GM12878 (cell line): ENCODE results near the gene RCE1. TPM values are rescaled to one million over a fixed set of nuclear protein-coding genes. Genes with fewer than 3 reads are reported as not detected.

ENCODE experiments used
- ATAC-seq: fragments of 200-7000 bp; cut with Tn5 transposase; 3 replicates; pipeline ENCODE4 v1.9.1; 2020; ENCODE audit warnings: mild to moderate bottlenecking, moderate library complexity
- BruUV-seq: library from RNA; stranded (reverse); fragments of 400-500 nt; replicated peaks from 2 replicates; lab custom pipeline; 2021; lab: Mats Ljungman, UMichigan
- CTCF ChIA-PET: fragments of 300-600 bp; sonication (Branson Sonifier 250); formaldehyde crosslinking; extraction: SDS; loops from one replicate; lab custom pipeline; 2021; ENCODE audit warnings: inconsistent platforms; lab: Yijun Ruan, JAX
- POLR2A ChIA-PET: fragments of 350-600 bp; formaldehyde crosslinking; extraction: SDS; loops from one replicate; lab custom pipeline; 2021; ENCODE audit warnings: inconsistent platforms; lab: Charles Lee
- RAD21 ChIA-PET: fragments of 300-600 bp; sonication (Branson Sonifier 250); formaldehyde crosslinking; loops from one replicate; lab custom pipeline; 2023; ENCODE audit warnings: antibody characterized with exemption; ENCODE audit not compliant: unreplicated experiment; lab: Charles Lee
- SMC1A ChIA-PET: fragments of 300-600 bp; sonication (Branson Sonifier 250); formaldehyde crosslinking; loops from one replicate; lab custom pipeline; 2023; ENCODE audit not compliant: unreplicated experiment, uncharacterized antibody; lab: Charles Lee
- DNase-seq: peaks from one replicate; pipeline ENCODE4 v3.0.0-alpha.2; 2011; ENCODE audit warnings: low read depth, low spot score
- FAIRE-seq: peaks from 3 replicates; lab custom pipeline; 2011; peaks lifted over from hg19 to GRCh38; lab: Jason Lieb, UNC
- H2AFZ ChIP-seq: 2 replicates; pipeline ENCODE4 v1.6.0; 2011; ENCODE audit warnings: low read depth, low read length, control low read depth; ENCODE audit not compliant: control insufficient read depth
- H3K27ac ChIP-seq: 2 replicates; pipeline ENCODE4 v1.5.1; 2011; ENCODE audit warnings: control low read depth; ENCODE audit not compliant: control insufficient read depth, insufficient read depth
- H3K27me3 ChIP-seq, 2 experiments: replicated peaks in 1 of 2; 2 replicates each; pipeline versions ENCODE4 v1.6.0 to v1.6.1; 2011; ENCODE audit warnings: low read length in 1 of 2; ENCODE audit not compliant: control insufficient read depth in 2 of 2, insufficient read depth in 2 of 2
- H3K36me3 ChIP-seq, 2 experiments: 2 replicates each; pipeline ENCODE4 v1.5.1; 2011; ENCODE audit warnings: low read length in 1 of 2; ENCODE audit not compliant: control insufficient read depth in 2 of 2, insufficient read depth in 2 of 2
- H3K4me1 ChIP-seq: 2 replicates; pipeline ENCODE4 v1.6.1; 2011; ENCODE audit warnings: mild to moderate bottlenecking, low read length, moderate library complexity, mixed read lengths; ENCODE audit not compliant: control insufficient read depth, insufficient read depth
- H3K4me2 ChIP-seq: 2 replicates; pipeline ENCODE4 v1.6.0; 2011; ENCODE audit warnings: control low read depth; ENCODE audit not compliant: control insufficient read depth, insufficient read depth
- H3K4me3 ChIP-seq: fragments of 200-600 bp; sonication (generic); 2 replicates; pipeline ENCODE4 v1.5.1; 2016
- H3K79me2 ChIP-seq: 2 replicates; pipeline ENCODE4 v1.6.0; 2011; ENCODE audit warnings: low read length; ENCODE audit not compliant: control insufficient read depth, insufficient read depth
- H3K9ac ChIP-seq: 2 replicates; pipeline ENCODE4 v1.8.0; 2011; ENCODE audit warnings: low read length, control low read depth, mixed read lengths; ENCODE audit not compliant: control insufficient read depth, insufficient read depth
- H3K9me3 ChIP-seq: replicated peaks from 3 replicates; pipeline ENCODE4 v1.5.1; 2011; ENCODE audit warnings: mild to moderate bottlenecking, low read length; ENCODE audit not compliant: control insufficient read depth, insufficient read depth
- H4K20me1 ChIP-seq: 2 replicates; pipeline ENCODE4 v1.6.0; 2011; ENCODE audit not compliant: control insufficient read depth, insufficient read depth
- FOXK2 ChIP-seq: fragments of 450-650 bp; IDR thresholded peaks from 2 replicates; pipeline ENCODE4 v1.6.1; 2017; ENCODE audit warnings: mild to moderate bottlenecking, moderate library complexity
- RFX5 ChIP-seq: IDR thresholded peaks from 2 replicates; pipeline ENCODE4 v1.6.1; 2011; ENCODE audit warnings: low read depth, low read length, improper control_type of control experiment
- SREBF2 ChIP-seq: IDR thresholded peaks from 2 replicates; pipeline ENCODE4 v1.6.1; 2012; ENCODE audit warnings: mild to moderate bottlenecking, low read length
- SUPT20H ChIP-seq: IDR thresholded peaks from 2 replicates; pipeline ENCODE4 v1.6.1; 2011; ENCODE audit warnings: low read depth, mild to moderate bottlenecking, low read length, moderate library complexity, borderline replicate concordance; ENCODE audit not compliant: control insufficient read depth
- TCF7 ChIP-seq: IDR thresholded peaks from 2 replicates; pipeline ENCODE4 v1.6.1; 2014; ENCODE audit warnings: antibody characterized with exemption, borderline replicate concordance
- WGBS: methylation state at CpG from one replicate; pipeline ENCODE4 v1.1.6; 2016; ENCODE audit warnings: low lambda C conversion rate; ENCODE audit not compliant: insufficient replicate concordance, insufficient coverage; ENCODE audit errors: missing lambda C conversion rate; 5-methylcytosine and 5-hydroxymethylcytosine counted together
- in situ Hi-C: fragments of 300-500 bp; cut with MboI; formaldehyde crosslinking; loops from 9 replicates; pipeline ENCODE4 v1.14.3; 2018; ENCODE audit warnings: mixed read lengths
- intact Hi-C: fragments of 100-400 bp; cut with micrococcal nuclease; formaldehyde crosslinking; loops from one replicate; pipeline ENCODE4 v1.14.2; 2022; ENCODE audit not compliant: unreplicated experiment
- polyA plus RNA-seq, 11 experiments: library from polyadenylated mRNA; depleted of rRNA in 4 of 11; unstranded in 6 of 11; stranded (reverse) in 5 of 11; fragments of >200 nt; fragmentation: Nextera tagmentation in 4 of 11; fragmentation: Illumina TruSeq in 1 of 11; extraction: Ambion mirVana in 4 of 11; extraction: Trizol in 1 of 11; gene quantifications; 1 replicate in 1 of 11; 2 replicates in 10 of 11; pipeline versions ENCODE4 v1.2.1 to v1.2.3, GENCODE V29; 2011 to 2016; ENCODE audit warnings: inconsistent platforms in 2 of 11, missing spikeins in 2 of 11, low read depth in 1 of 11
- total RNA-seq, 4 experiments: library from RNA; depleted of rRNA in 3 of 4; stranded (reverse); fragments of >200 nt in 3 of 4; fragmentation: Illumina TruSeq in 1 of 4; extraction: Trizol in 1 of 4; gene quantifications; 2 replicates each; pipeline versions ENCODE4 v1.2.1 to v1.2.3, GENCODE V29; 2013 to 2021
- TF ChIP-seq, protein P1 (sequence below): fragments of 450-650 bp; conservative IDR thresholded peaks from 2 replicates; pipeline ENCODE4 v1.6.1; 2017; ENCODE audit warnings: mild to moderate bottlenecking, moderate library complexity
- TF ChIP-seq, protein P2 (sequence below): fragments of 450-650 bp; IDR thresholded peaks from 2 replicates; pipeline ENCODE4 v1.6.1; 2017; ENCODE audit warnings: borderline replicate concordance
- TF ChIP-seq, protein P3 (sequence below): fragments of 450-650 bp; IDR thresholded peaks from 2 replicates; pipeline ENCODE4 v1.6.1; 2017; ENCODE audit warnings: mild to moderate bottlenecking

Gene RCE1
- total and polyA plus RNA-seq, 10 of the 15 experiments (the other 5 are each of a cell fraction or from before 2014, with no cell fraction given) = 0.79 to 32.9 (median 16.4) TPM

DNA sequence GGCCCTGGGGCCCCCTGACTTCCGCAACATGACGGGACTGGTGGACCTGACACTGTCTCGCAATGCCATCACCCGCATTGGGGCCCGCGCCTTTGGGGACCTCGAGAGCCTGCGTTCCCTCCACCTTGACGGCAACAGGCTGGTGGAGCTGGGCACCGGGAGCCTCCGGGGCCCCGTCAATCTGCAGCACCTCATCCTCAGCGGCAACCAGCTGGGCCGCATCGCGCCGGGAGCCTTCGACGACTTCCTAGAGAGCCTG, 14.6 kb downstream of the RCE1 start (continued):
- TF ChIP-seq, protein P1, sequence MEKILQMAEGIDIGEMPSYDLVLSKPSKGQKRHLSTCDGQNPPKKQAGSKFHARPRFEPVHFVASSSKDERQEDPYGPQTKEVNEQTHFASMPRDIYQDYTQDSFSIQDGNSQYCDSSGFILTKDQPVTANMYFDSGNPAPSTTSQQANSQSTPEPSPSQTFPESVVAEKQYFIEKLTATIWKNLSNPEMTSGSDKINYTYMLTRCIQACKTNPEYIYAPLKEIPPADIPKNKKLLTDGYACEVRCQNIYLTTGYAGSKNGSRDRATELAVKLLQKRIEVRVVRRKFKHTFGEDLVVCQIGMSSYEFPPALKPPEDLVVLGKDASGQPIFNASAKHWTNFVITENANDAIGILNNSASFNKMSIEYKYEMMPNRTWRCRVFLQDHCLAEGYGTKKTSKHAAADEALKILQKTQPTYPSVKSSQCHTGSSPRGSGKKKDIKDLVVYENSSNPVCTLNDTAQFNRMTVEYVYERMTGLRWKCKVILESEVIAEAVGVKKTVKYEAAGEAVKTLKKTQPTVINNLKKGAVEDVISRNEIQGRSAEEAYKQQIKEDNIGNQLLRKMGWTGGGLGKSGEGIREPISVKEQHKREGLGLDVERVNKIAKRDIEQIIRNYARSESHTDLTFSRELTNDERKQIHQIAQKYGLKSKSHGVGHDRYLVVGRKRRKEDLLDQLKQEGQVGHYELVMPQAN = no peak
- TF ChIP-seq FOXK2 = no peak
- no peak for TF ChIP-seq SUPT20H
- TF ChIP-seq, protein P2, sequence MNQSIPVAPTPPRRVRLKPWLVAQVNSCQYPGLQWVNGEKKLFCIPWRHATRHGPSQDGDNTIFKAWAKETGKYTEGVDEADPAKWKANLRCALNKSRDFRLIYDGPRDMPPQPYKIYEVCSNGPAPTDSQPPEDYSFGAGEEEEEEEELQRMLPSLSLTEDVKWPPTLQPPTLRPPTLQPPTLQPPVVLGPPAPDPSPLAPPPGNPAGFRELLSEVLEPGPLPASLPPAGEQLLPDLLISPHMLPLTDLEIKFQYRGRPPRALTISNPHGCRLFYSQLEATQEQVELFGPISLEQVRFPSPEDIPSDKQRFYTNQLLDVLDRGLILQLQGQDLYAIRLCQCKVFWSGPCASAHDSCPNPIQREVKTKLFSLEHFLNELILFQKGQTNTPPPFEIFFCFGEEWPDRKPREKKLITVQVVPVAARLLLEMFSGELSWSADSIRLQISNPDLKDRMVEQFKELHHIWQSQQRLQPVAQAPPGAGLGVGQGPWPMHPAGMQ = no peak
- no peak for TF ChIP-seq TCF7
- TF ChIP-seq SREBF2 = no peak

DNA sequence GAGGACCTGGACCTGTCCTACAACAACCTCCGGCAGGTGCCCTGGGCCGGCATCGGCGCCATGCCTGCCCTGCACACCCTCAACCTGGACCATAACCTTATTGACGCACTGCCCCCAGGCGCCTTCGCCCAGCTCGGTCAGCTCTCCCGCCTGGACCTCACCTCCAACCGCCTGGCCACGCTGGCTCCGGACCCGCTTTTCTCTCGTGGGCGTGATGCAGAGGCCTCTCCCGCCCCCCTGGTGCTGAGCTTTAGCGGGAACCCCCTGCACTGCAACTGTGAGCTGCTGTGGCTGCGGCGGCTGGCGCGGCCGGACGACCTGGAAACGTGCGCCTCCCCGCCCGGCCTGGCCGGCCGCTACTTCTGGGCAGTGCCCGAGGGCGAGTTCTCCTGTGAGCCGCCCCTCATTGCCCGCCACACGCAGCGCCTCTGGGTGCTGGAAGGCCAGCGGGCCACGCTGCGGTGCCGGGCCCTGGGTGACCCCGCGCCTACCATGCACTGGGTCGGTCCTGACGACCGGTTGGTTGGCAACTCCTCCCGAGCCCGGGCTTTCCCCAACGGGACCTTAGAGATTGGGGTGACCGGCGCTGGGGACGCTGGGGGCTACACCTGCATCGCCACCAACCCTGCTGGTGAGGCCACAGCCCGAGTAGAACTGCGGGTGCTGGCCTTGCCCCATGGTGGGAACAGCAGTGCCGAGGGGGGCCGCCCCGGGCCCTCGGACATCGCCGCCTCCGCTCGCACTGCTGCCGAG, 15.1 kb downstream of the RCE1 start:
- Histone ChIP-seq H2AFZ (no peak overlapping the region), H4K20me1 (no peaks in the 10 kb centered on the region), H3K36me3 (no peaks in the 10 kb centered on the region), H3K79me2 (peaks cover 8% of the 10 kb centered on the region), H3K4me2 (no peak overlapping the region), H3K9me3 (no peaks in the 10 kb centered on the region), H3K27ac (no peak overlapping the region), H3K27me3 (no peaks in the 10 kb centered on the region), H3K4me1 (peaks cover 6% of the 10 kb centered on the region), H3K9ac (no peak overlapping the region), H3K4me3 (no peak overlapping the region)
- ATAC-seq (no peak), DNase-seq (no peak), FAIRE-seq (no peak)
- WGBS = 95% methylated on average over 59 of the region's 62 CpGs
- SMC1A ChIA-PET = no interaction called here
- in situ Hi-C loops (no loop called here), intact Hi-C loops (no loop called here)
- CTCF ChIA-PET = no interaction called here
- RAD21 ChIA-PET = no interaction called here
- TF ChIP-seq, protein P3, sequence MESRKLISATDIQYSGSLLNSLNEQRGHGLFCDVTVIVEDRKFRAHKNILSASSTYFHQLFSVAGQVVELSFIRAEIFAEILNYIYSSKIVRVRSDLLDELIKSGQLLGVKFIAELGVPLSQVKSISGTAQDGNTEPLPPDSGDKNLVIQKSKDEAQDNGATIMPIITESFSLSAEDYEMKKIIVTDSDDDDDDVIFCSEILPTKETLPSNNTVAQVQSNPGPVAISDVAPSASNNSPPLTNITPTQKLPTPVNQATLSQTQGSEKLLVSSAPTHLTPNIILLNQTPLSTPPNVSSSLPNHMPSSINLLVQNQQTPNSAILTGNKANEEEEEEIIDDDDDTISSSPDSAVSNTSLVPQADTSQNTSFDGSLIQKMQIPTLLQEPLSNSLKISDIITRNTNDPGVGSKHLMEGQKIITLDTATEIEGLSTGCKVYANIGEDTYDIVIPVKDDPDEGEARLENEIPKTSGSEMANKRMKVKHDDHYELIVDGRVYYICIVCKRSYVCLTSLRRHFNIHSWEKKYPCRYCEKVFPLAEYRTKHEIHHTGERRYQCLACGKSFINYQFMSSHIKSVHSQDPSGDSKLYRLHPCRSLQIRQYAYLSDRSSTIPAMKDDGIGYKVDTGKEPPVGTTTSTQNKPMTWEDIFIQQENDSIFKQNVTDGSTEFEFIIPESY = peak; percentile 43; the same call in 1 of the 2 replicates
- no peak for TF ChIP-seq RFX5
- BruUV-seq = TSS peak; percentile 65
- POLR2A ChIA-PET = no interaction called here
